HCT116 (cell line): Measurements from ENCODE around the gene G2E3. TPM values are rescaled to one million over a fixed set of nuclear protein-coding genes. Genes with fewer than 3 reads are reported as not detected.
"Not testable (repeated sequence)": the region's sequence is repeated elsewhere in the genome, so short reads cannot be mapped to it uniquely, and the experiment has no call there.

Source experiments
- ATAC-seq: fragments of 200-7000 bp; cut with Tn5 transposase; 2 replicates; pipeline ENCODE4 v1.9.1; 2020; ENCODE audit warnings: mild to moderate bottlenecking, moderate library complexity
- BruUV-seq: library from RNA; stranded (reverse); fragments of 400-500 nt; replicated peaks from 2 replicates; lab custom pipeline; 2021; lab: Mats Ljungman, UMichigan
- CTCF ChIA-PET: fragments of 300-600 bp; sonication (Branson Sonifier 250); formaldehyde crosslinking; loops from one replicate; lab custom pipeline; 2021; ENCODE audit warnings: antibody characterized with exemption; lab: Charles Lee
- POLR2A ChIA-PET: fragments of 300-600, 350-600 bp; sonication (Branson Sonifier 250); formaldehyde crosslinking; loops from one replicate; lab custom pipeline; 2021; ENCODE audit warnings: antibody characterized with exemption; lab: Charles Lee
- RAD21 ChIA-PET, 2 experiments: fragments of 300-600 bp; sonication (Branson Sonifier 250); formaldehyde crosslinking; loops; one replicate each; lab custom pipeline; 2023; ENCODE audit warnings: low total read pairs in 2 of 2; ENCODE audit not compliant: uncharacterized antibody in 2 of 2, unreplicated experiment in 2 of 2, low non-redundant PET in 1 of 2; lab: Charles Lee
- DNase-seq: peaks from one replicate; pipeline ENCODE4 v3.0.0-alpha.2; 2010; ENCODE audit warnings: low read depth, low spot score
- H2AFZ ChIP-seq: fragments of 200-600 bp; shearing (Covaris generic), sonication (generic); 2 replicates; pipeline ENCODE4 v1.6.1; 2017; ENCODE audit warnings: low read depth, mixed run types, mixed read lengths, antibody characterized with exemption, low read length; ENCODE audit not compliant: poor library complexity, severe bottlenecking
- H3K27ac ChIP-seq: 2 replicates; pipeline ENCODE4 v1.5.1; 2012; ENCODE audit warnings: low read depth, low read length
- H3K27me3 ChIP-seq: fragments of 200-600 bp; sonication (generic); 2 replicates; pipeline ENCODE4 v1.6.1; 2016; ENCODE audit warnings: mixed run types, low read length, mixed read lengths; ENCODE audit not compliant: insufficient read depth
- H3K36me3 ChIP-seq, 2 experiments: fragments of 200-500 bp in 1 of 2; fragments of 200-600 bp in 1 of 2; sonication (Bioruptor generic) in 1 of 2; sonication (generic) in 1 of 2; 2 replicates each; pipeline versions ENCODE4 v1.5.1 to v1.6.1; 2014 to 2016; ENCODE audit warnings: low read length in 2 of 2, inconsistent platforms in 1 of 2, mixed read lengths in 1 of 2, mixed run types in 1 of 2; ENCODE audit not compliant: insufficient read depth in 2 of 2, control insufficient read depth in 1 of 2
- H3K4me1 ChIP-seq, 2 experiments: fragments of 200-600 bp in 1 of 2; sonication (generic) in 1 of 2; 2 replicates each; pipeline versions ENCODE4 v1.5.1 to v1.6.1; 2012 to 2017; ENCODE audit warnings: low read length in 2 of 2, inconsistent platforms in 1 of 2, mild to moderate bottlenecking in 1 of 2, mixed read lengths in 1 of 2, mixed run types in 1 of 2, moderate library complexity in 1 of 2; ENCODE audit not compliant: insufficient read depth in 2 of 2, control insufficient read depth in 1 of 2
- H3K4me2 ChIP-seq: fragments of 200-600 bp; sonication (generic); 2 replicates; pipeline ENCODE4 v1.6.1; 2017; ENCODE audit warnings: mixed run types, low read length, mixed read lengths
- H3K4me3 ChIP-seq, 2 experiments: fragments of 200-600 bp in 1 of 2; sonication (generic) in 1 of 2; replicated peaks in 1 of 2; 2 replicates each; pipeline ENCODE4 v1.5.1; 2011 to 2016; ENCODE audit warnings: low read length in 2 of 2, control low read depth in 1 of 2, low read depth in 1 of 2, mild to moderate bottlenecking in 1 of 2, mixed read lengths in 1 of 2, mixed run types in 1 of 2
- H3K79me2 ChIP-seq: fragments of 200-600 bp; sonication (generic); 2 replicates; pipeline ENCODE4 v1.6.1; 2017; ENCODE audit warnings: mild to moderate bottlenecking, mixed run types, low read length, moderate library complexity, mixed read lengths; ENCODE audit not compliant: insufficient read depth
- H3K9ac ChIP-seq: fragments of 200-600 bp; sonication (generic); 2 replicates; pipeline ENCODE4 v1.6.1; 2016; ENCODE audit warnings: low read length, mixed read lengths
- H3K9me2 ChIP-seq: fragments of 200-600 bp; sonication (generic), shearing (Covaris generic); 2 replicates; pipeline ENCODE4 v1.6.1; 2017; ENCODE audit warnings: mixed run types, mild to moderate bottlenecking, moderate library complexity; ENCODE audit not compliant: insufficient read depth
- H3K9me3 ChIP-seq, 2 experiments: fragments of 200-500 bp in 1 of 2; fragments of 200-600 bp in 1 of 2; sonication (Bioruptor generic) in 1 of 2; sonication (generic) in 1 of 2; 2 replicates each; pipeline ENCODE4 v1.6.1; 2014 to 2017; ENCODE audit warnings: low read length in 2 of 2, mixed read lengths in 2 of 2, inconsistent platforms in 1 of 2, low read depth in 1 of 2, mild to moderate bottlenecking in 1 of 2, mixed run types in 1 of 2, moderate library complexity in 1 of 2; ENCODE audit not compliant: control insufficient read depth in 1 of 2, insufficient read depth in 1 of 2
- H4K20me1 ChIP-seq: fragments of 200-600 bp; sonication (generic), shearing (Covaris generic); 2 replicates; pipeline ENCODE4 v1.6.1; 2017; ENCODE audit warnings: mixed run types, mild to moderate bottlenecking, moderate library complexity; ENCODE audit not compliant: insufficient read depth
- CEBPB ChIP-seq: IDR thresholded peaks from 2 replicates; pipeline ENCODE4 v1.6.1; 2012; ENCODE audit warnings: low read depth
- CTCF ChIP-seq, 3 experiments: fragments of 200-600 bp in 1 of 3; sonication (generic) in 1 of 3; IDR thresholded peaks in 2 of 3; conservative IDR thresholded peaks in 1 of 3; 2 replicates each; pipeline ENCODE4 v1.5.1; 2012 to 2017; ENCODE audit warnings: low read depth in 2 of 3, low read length in 2 of 3, antibody characterized with exemption in 1 of 3, borderline replicate concordance in 1 of 3, control low read depth in 1 of 3, mild to moderate bottlenecking in 1 of 3, mixed read lengths in 1 of 3, mixed run types in 1 of 3, moderate library complexity in 1 of 3; ENCODE audit not compliant: insufficient read depth in 1 of 3
- FOSL1 ChIP-seq: IDR thresholded peaks from 2 replicates; pipeline ENCODE4 v1.6.1; 2012; ENCODE audit warnings: low read depth
- JUND ChIP-seq: IDR thresholded peaks from 2 replicates; pipeline ENCODE4 v1.6.1; 2012
- MAX ChIP-seq: IDR thresholded peaks from 2 replicates; pipeline ENCODE4 v1.6.1; 2012
- REST ChIP-seq: IDR thresholded peaks from 2 replicates; pipeline ENCODE4 v1.6.1; 2012; ENCODE audit warnings: low read depth
- intact Hi-C: fragments of 100-400 bp; cut with micrococcal nuclease; formaldehyde crosslinking; loops from 2 replicates; pipeline ENCODE4 v1.10.0; 2022
- total RNA-seq: library from RNA; stranded (reverse); gene quantifications from one replicate; pipeline ENCODE4 v1.2.1, GENCODE V29; 2021; ENCODE audit not compliant: unreplicated experiment

G2E3 gene
- total RNA-seq, 1 experiment from 2014 or later, result 47.0 TPM

GRCh38 chr14:30576333-30576732 is 17.4 kb downstream of the G2E3 start:
- intact Hi-C loops, H3K27me3 ChIP-seq, H2AFZ ChIP-seq, BruUV-seq, DNase-seq, H3K4me2 ChIP-seq, H3K4me1 ChIP-seq, H3K9me2 ChIP-seq, ATAC-seq, H3K4me3 ChIP-seq, H3K27ac ChIP-seq, CTCF ChIA-PET, H3K36me3 ChIP-seq, POLR2A ChIA-PET, RAD21 ChIA-PET, H3K9ac ChIP-seq, H3K9me3 ChIP-seq: not testable (repeated sequence)
- H4K20me1 ChIP-seq, result peaks cover 20% of the 10 kb centered on the region; the same call in 1 of the 2 replicates
- H3K79me2 ChIP-seq, result peaks cover 100% of the 10 kb centered on the region

- intact Hi-C loops, result no loop called here
- Histone ChIP-seq H3K4me1 (no peaks in the 10 kb centered on the region), H3K4me3 (no peak overlapping the region), H3K9ac (no peak overlapping the region), H3K4me2 (no peak overlapping the region), H3K27ac (no peak overlapping the region), H3K9me3 (no peaks in the 10 kb centered on the region), H2AFZ (no peak overlapping the region), H3K27me3 (no peaks in the 10 kb centered on the region), H3K79me2 (peaks cover 100% of the 10 kb centered on the region), H4K20me1 (peaks cover 17% of the 10 kb centered on the region; the same call in 1 of the 2 replicates), H3K9me2 (no peaks in the 10 kb centered on the region), H3K36me3 (0 out of 4 replicates have a peak, but pooled peaks cover 2 to 5% of the 10 kb centered on the region in 2 experiments)
- no peak for ATAC-seq
- RAD21 ChIA-PET, result no interaction called here
- TF ChIP-seq MAX (no peak), CTCF (IDR thresholded peaks at IDR 0.05 in 2 of 3, conservative IDR thresholded peaks at IDR 0.05 in 1 of 3; ENCODE audit: borderline replicate concordance in 1 of 3, insufficient read depth in 1 of 3, low read depth in 2 of 3, low read length in 2 of 3) (no peak), CEBPB (no peak), FOSL1 (no peak), REST (no peak), JUND (no peak)
- no peak for DNase-seq
- CTCF ChIA-PET, result no interaction called here
- POLR2A ChIA-PET, result no interaction called here
- no TSS peak for BruUV-seq
These were observed 21.8 kb downstream of the G2E3 start for GRCh38 chr14:30580616-30581282.
